AG09309 (cell line): ENCODE results near the gene TRAPPC5.

ENCODE experiments used
- DNase-seq: peaks from one replicate; pipeline ENCODE4 v3.0.0-alpha.2; 2010; ENCODE audit warnings: low read depth
- H3K4me3 ChIP-seq: 2 replicates; pipeline ENCODE4 v1.5.1; 2011; ENCODE audit warnings: mild to moderate bottlenecking, low read depth, low read length, moderate library complexity; ENCODE audit not compliant: control insufficient read depth
- CTCF ChIP-seq: IDR thresholded peaks from 2 replicates; pipeline ENCODE4 v1.5.1; 2011; ENCODE audit warnings: mild to moderate bottlenecking, low read depth, low read length, inconsistent platforms; ENCODE audit not compliant: insufficient read depth, control insufficient read depth; ENCODE audit errors: missing control alignments

Gene TRAPPC5

DNA sequence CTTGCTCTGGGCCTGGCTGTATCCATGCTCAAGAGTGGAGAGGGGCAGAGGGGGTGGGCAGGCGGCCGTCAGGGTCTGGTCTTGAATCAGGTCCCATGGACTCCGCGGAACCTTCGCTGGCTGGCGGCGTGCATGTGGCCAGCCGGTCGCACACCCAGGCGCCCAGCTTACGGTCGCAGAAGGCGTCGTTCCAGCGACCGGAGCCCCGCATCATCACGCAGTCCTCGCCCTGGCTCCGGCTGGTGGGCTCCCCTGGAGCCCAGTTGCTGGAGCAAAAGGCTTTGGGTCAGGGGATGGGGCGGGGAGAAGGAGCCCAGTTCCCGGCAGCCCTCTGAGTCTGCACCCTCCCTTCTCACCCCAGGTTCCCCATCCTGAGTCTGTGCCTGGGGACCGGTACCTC is 8.5 kb downstream of the TRAPPC5 start:
- TF ChIP-seq CTCF, result no peak
- no peak for DNase-seq
- no peak overlapping the region for H3K4me3 ChIP-seq

DNA sequence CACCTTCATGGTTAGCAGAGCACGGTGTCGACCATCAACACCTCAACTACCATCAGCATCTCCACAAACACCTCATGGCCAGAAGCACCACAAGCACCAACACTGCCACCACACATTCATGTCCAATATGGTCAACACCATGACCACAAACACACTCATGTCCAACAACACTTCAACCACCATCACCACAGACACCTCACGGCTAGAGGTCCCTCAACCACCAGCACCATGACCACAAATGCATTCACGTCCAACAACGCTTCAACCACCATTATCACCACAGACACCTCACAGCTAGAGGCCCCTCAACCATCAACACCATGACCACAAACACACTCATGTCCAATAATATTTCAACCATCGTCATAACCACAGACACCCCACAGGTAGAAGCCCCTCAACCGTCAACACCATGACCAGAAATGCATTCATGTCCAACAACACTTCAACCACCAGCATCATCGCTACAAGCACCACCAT is 10.2 kb downstream of the TRAPPC5 start:
- no peak for TF ChIP-seq CTCF
- no peak overlapping the region for H3K4me3 ChIP-seq
- no peak for DNase-seq

DNA sequence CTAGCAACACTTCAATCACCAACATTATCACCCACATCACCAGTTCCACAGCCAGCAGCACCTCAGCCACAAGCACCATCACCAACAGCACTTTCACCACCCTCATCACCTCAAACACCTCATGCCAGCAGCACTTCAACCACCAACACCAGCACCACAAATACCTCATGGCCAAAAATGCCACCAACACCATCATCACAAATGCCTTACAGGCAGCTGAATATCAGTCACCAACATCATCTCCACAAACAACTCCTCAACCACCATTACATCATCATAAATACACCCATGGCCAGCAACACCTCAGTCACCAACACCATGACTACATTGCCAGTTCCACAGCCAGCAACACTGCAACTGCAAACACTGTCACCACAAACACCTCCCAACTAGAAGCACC is 10.9 kb downstream of the TRAPPC5 start:
- no peak for DNase-seq
- no peak overlapping the region for H3K4me3 ChIP-seq
- no peak for TF ChIP-seq CTCF

GRCh38 chr19:7692417-7693088 is 11.9 kb downstream of the TRAPPC5 start:
- no peak for DNase-seq
- no peak for TF ChIP-seq CTCF
- H3K4me3 ChIP-seq, result no peak overlapping the region

DNA sequence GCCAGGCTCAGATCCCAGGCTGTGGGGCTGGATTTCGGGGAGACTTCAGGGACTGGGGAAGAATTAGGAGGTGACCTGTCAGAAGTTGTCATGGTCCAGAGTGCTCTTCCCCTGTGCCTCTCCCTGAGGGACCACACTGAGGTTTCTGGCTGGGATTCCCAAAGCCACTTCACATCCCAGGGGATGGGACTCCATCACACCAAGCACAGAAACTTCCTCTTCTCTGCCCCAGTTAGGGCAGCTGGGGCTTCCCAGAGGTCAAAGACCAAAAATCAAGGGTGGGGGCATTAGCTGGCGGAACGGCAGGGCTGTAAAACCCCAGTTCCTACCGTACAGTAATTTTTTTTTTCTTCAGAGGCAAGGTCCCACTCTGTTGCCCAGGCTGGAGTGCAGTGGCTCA is 13.9 kb downstream of the TRAPPC5 start:
- TF ChIP-seq CTCF, result no peak
- no peak overlapping the region for H3K4me3 ChIP-seq
- no peak for DNase-seq

- no peak for DNase-seq
- H3K4me3 ChIP-seq, result no peak overlapping the region
- no peak for TF ChIP-seq CTCF
These were observed 17.2 kb downstream of the TRAPPC5 start for GRCh38 chr19:7697721-7698287.
